HG02588 (cell line): ENCODE data around the gene STEAP1.
"Not testable (repeated sequence)": the region's sequence is repeated elsewhere in the genome, so short reads cannot be mapped to it uniquely, and the experiment has no call there.

ENCODE experiments used
- ATAC-seq: cut with Tn5 transposase; IDR thresholded peaks from one replicate; pipeline ENCODE4 v1.9.1; 2021; ENCODE audit warnings: mild to moderate bottlenecking, moderate library complexity; ENCODE audit not compliant: unreplicated experiment

STEAP1 gene

GRCh38 chr7:90153943-90154771 lies at the start of gene STEAP1:
TSS of gene STEAP1 (plus strand) at chr7:90154469. CDS start at chr7:90159789, 5,320 bp downstream.
- ATAC-seq, result peak; percentile 94

GRCh38 chr7:90114972-90115371 lies 39.3 kb upstream of the STEAP1 start:
- not testable (repeated sequence) for ATAC-seq

- not testable (repeated sequence) for ATAC-seq
Measured at GRCh38 chr7:90118551-90119177, 35.6 kb upstream of the STEAP1 start.

GRCh38 chr7:90119178-90119971 lies 34.9 kb upstream of the STEAP1 start:
- ATAC-seq, result no peak

- ATAC-seq, result not testable (repeated sequence)
Measured at GRCh38 chr7:90120205-90120604, 34.1 kb upstream of the STEAP1 start.

- not testable (repeated sequence) for ATAC-seq
Measured at GRCh38 chr7:90131746-90132145, 22.5 kb upstream of the STEAP1 start.

GRCh38 chr7:90147079-90147960 lies 6.9 kb upstream of the STEAP1 start:
- not testable (repeated sequence) for ATAC-seq

- not testable (repeated sequence) for ATAC-seq
Measured at GRCh38 chr7:90149428-90149827, 4.8 kb upstream of the STEAP1 start.

GRCh38 chr7:90151884-90152283 lies 2.4 kb upstream of the STEAP1 start:
- ATAC-seq, result not testable (repeated sequence)

- ATAC-seq, result not testable (repeated sequence)
Measured at GRCh38 chr7:90152642-90153253, 1.5 kb upstream of the STEAP1 start.

GRCh38 chr7:90155206-90155605 lies 937 bp downstream of the STEAP1 start:
- ATAC-seq, result no peak

- ATAC-seq, result not testable (repeated sequence)
Measured at GRCh38 chr7:90157331-90157730, 3.1 kb downstream of the STEAP1 start.

GRCh38 chr7:90157761-90158350 lies 3.6 kb downstream of the STEAP1 start:
- not testable (repeated sequence) for ATAC-seq

GRCh38 chr7:90163534-90163933 lies 9.3 kb downstream of the STEAP1 start:
- ATAC-seq, result no peak

- no peak for ATAC-seq
Measured at GRCh38 chr7:90165724-90166123, 11.5 kb downstream of the STEAP1 start.

- no peak for ATAC-seq
Measured at GRCh38 chr7:90166153-90166552, 11.9 kb downstream of the STEAP1 start.

- no peak for ATAC-seq
Measured at GRCh38 chr7:90167361-90167760, 13.1 kb downstream of the STEAP1 start.

GRCh38 chr7:90169891-90170290 lies 15.6 kb downstream of the STEAP1 start:
- no peak for ATAC-seq

GRCh38 chr7:90172121-90172520 lies 17.9 kb downstream of the STEAP1 start:
- ATAC-seq, result no peak

GRCh38 chr7:90172624-90173023 lies 18.4 kb downstream of the STEAP1 start:
- ATAC-seq, result no peak
